ENCODE measurements around the gene SEC31B.
A peak's percentile ranks its signal among the peaks of the same experiment; 100 is the strongest.

SEC31B gene

GRCh38 chr10:100529475-100530298 lies 10.0 kb upstream of the SEC31B start, which contains the start of gene NDUFB8:
Gene NDUFB8, minus strand, starts transcription at chr10:100529871. Its CDS starts 20 bp downstream, at chr10:100529851.
- FAIRE-seq: no peak

- no peak for FAIRE-seq
Observed at GRCh38 chr10:100528921-100529474, 9.3 kb upstream of the SEC31B start.

GRCh38 chr10:100528123-100528886 lies 8.6 kb upstream of the SEC31B start:
- no peak for FAIRE-seq

- FAIRE-seq: no peak
Observed at GRCh38 chr10:100524638-100525037, 5.0 kb upstream of the SEC31B start.

GRCh38 chr10:100524206-100524605 lies 4.5 kb upstream of the SEC31B start:
- FAIRE-seq: no peak

GRCh38 chr10:100522945-100523344 lies 3.3 kb upstream of the SEC31B start:
- FAIRE-seq: no peak

- FAIRE-seq: no peak
Observed at GRCh38 chr10:100522107-100522801, 2.6 kb upstream of the SEC31B start.

GRCh38 chr10:100520811-100521210 lies 1.1 kb upstream of the SEC31B start:
- no peak for FAIRE-seq

- FAIRE-seq: peak; percentile 70
Observed at GRCh38 chr10:100518761-100519241, 860 bp downstream of the SEC31B start.

GRCh38 chr10:100516847-100517246 lies 2.8 kb downstream of the SEC31B start:
- no peak for FAIRE-seq

GRCh38 chr10:100515612-100516011 lies 4.0 kb downstream of the SEC31B start:
- no peak for FAIRE-seq

- no peak for FAIRE-seq
Observed at GRCh38 chr10:100510533-100511308, 8.9 kb downstream of the SEC31B start.

- FAIRE-seq: no peak
Observed at GRCh38 chr10:100509241-100509840, 10.3 kb downstream of the SEC31B start.

GRCh38 chr10:100508691-100509150 lies 10.9 kb downstream of the SEC31B start:
- no peak for FAIRE-seq

- no peak for FAIRE-seq
Observed at GRCh38 chr10:100508266-100508665, 11.4 kb downstream of the SEC31B start.

- FAIRE-seq: no peak
Observed at GRCh38 chr10:100507357-100507732, 12.3 kb downstream of the SEC31B start.

GRCh38 chr10:100506596-100507356 lies 12.9 kb downstream of the SEC31B start:
- no peak for FAIRE-seq

- FAIRE-seq: no peak
Observed at GRCh38 chr10:100505164-100505563, 14.5 kb downstream of the SEC31B start.

- FAIRE-seq: no peak
Observed at GRCh38 chr10:100504096-100504495, 15.6 kb downstream of the SEC31B start.

GRCh38 chr10:100502926-100503494 lies 16.7 kb downstream of the SEC31B start:
- FAIRE-seq: no peak

All from endometrium (tissue), 2 donors.